ENCODE measurements around the gene PEPD.

Gene PEPD

GRCh38 chr19:33418871-33419787, 102.5 kb downstream of the PEPD start:
- DNase-seq, result no peak

DNA sequence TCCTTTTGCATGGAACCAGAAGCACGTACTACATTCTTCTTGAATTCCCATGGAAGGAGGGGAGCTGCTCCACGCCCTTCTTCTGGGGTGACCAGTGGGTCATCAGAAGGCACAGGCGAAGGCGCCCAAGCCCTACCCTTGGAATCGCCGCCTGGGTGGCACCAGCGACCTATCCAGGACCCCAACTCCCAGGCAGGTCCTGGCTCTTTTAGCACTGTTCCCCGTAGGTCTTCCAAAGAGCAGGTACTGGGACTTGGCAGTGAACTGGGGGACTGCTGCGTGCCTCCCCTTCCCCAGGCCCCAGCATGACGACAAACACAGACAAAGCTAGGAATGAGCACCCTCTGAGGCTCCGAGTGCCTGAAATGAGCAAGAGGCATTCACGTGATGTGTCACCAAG, 103.1 kb downstream of the PEPD start:
- DNase-seq, result no peak

- DNase-seq, result no peak
Measured at GRCh38 chr19:33417751-33418150, 103.8 kb downstream of the PEPD start.

DNA sequence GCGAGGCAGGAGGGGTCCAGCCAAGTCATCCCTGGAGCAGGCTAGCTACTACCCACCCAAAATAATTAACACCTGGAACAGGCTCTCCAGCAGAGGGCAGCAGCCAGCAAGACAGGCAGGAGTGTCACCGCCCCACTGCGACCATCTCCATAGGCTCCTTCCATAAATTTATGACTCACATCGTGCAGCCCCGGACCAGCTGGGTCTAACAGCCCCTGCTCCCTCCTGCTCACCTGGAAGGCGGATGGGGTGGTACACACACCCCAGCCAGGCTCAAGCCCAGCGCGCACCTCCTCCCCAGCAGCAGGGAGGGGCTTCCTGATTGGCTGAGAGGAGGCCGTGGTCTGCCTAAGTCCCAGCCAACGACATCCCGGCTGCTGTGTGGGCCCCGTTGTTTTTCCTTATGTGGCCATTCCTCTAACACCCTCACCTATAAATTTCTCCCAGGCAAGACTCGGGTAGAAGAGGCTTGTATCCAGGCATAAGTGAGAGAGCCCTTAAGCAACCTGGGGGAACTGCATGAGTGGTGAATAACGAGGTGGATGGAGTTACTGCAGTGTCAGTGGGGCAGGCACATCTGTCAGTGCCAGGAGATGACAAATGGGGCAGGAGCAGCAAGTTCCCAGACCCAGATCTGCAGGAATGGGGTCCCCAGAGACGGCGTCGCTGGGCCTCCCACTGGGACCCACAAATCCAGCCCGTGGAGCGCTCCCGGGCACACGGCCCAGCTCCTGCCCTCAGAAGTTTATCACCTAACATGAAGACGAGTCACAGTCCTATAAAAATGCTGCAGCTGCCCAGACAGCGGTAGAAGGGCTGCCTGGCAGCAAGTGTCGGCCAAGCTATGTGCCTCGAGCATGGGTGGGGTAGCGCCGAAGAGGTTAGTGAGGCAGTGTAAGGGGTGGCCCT, 105.0 kb downstream of the PEPD start:
- DNase-seq, result peak; percentile 81

- DNase-seq, result no peak
Measured at GRCh38 chr19:33414667-33415605, 106.7 kb downstream of the PEPD start.

DNA sequence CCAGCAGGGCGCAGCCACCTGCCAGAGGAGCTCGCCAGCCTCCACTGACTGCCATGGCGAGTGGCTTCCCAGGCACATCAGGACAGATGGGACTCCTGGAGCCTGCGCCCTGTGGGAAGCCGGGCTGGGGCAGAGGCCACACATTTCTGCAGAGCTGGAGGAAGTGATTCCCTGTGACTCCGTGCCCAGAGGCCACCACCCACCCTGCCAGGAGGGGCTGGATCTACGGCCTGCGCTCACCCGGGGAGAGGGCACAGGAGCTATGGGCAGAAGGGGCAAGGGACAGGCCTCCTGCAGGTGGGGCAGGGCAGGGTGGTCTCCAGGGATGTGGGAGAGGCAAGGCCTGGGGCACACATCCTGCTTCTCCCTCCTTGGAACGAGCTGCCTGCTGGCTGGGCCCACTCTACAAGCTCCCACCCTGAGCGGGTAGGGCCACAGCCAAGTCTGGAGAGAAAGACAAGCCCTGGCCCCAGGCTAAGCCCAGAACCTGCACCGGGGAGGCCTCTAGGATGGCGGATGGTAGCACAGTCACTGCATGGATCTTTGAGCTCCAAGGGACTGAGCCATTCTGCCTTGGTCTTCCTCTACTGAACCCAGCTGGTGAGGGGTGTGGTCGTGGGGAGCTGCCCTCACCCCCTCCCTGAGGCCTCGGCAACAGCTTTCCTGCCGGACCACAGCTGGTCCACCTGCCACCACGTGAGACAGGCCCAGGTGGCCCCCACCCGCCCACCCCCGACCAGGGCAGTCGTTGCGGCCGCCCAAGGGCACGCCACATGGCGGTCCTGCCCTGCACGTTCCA, 107.5 kb downstream of the PEPD start:
- no peak for DNase-seq

DNA sequence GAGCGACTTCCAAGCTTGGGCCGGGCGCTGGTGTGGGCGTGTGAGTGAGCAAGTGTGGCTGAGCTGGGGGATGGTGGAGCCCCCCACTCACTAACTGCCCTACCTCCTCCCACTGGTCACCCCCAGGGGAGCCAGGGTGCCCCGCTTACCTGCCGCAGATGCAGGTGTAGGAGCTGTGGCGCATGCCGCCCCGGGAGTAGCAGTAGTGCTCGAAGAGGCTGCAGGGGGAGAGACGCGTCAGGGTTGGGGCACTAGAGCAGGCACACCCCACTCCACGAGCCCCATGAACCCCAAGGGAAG, 108.2 kb downstream of the PEPD start:
- no peak for DNase-seq

DNA sequence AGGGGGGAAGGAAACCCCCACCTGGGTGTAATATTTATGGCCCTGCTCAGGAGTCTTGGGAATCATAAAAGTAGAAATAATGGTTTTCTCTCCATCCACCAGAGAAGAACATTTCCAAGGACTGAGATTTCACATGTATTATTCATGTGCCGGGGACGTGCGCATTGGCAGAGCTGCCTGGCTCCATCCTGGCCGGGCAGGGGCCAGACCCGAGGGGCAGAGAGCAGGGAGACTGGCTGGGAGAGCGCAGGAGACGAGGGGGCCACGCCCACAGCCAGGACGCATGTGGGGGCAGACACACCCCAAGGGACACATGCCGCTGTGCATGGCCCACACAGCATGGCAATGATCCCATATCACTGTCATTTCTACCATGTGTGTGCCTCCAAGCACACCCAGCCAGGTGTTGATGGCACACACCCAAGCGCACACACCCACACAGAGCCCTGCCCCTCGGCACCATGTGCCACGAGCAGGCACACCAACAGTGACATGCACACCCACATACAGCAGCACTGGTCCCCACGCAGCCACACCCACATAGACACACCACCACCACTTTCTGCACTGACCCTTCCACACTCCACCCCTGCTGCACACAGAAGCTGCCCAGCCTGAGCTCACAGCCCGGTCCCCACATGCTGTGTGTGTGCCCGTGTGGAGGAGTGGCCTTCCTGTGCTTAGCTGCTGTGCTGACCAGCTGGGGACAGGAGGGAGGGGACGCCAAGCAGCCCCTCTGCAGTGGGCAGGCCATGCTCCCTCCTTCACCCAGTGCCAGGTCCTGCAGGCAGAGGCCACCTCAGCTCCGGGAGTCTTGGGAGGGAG, 108.8 kb downstream of the PEPD start:
- DNase-seq, result no peak

GRCh38 chr19:33411621-33412180, 109.9 kb downstream of the PEPD start:
- DNase-seq, result no peak

DNA sequence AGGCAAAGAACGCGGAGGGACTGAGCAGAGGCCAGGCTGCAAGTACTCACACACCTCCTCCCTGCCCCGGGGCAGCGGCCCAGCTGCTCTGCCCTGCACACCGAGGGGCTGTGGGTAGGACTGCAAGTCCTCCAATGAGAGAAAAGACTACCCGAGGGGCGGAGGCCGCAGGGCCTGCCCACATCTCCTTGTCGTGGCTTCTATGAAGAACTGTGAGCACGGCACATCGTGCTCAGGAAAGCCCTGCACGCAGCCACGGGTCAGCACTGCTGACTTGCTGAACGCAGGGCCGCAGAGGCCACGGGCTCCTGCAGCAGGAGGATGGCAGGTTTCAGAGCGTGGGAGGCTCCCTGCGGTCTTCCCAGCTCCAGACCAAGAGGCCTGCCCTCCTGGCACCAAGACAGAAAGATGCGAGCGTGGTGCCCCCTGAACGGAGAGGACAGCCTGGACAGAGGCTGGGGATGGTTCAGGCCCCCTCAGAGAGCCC, 110.6 kb downstream of the PEPD start:
- DNase-seq, result no peak

DNA sequence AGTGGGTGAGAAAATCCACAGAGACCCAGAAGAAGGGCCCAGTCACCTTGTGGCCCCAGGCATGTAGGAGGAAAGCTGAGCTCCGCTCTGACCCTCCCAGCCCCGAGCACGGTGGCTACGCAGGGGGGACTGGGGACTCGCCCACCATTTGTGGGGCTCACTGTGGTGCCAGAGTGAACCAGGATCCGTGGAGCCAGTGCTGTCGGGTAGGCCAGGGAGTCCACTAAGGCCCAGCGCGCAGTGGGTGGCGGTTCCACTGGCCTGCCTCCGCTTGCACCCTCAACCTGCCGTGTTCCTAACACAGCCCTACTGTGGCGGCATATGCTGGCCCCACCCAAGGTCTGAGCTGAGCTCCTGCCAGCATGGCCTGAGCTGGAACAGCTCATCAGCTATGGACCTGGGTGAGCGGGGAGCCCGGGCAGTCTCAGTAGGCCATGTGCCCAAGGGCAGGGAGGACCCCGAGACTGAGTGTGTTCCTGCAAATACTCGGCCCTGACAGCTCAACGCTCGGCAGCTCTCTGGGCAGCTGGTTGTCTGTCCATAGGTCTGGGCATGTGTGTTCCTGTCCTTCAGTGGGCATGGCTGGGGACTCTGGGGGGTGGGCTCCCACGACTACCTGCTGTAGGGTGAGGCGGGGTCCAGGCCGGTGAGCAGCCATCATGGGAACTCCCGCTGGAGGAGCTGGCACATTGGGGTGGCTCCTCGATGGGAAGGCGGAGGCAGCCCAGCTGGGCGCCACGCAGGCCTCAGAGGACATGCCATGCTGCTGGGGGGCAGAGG, 111.5 kb downstream of the PEPD start:
- DNase-seq, result no peak

GRCh38 chr19:33408538-33409434, 112.8 kb downstream of the PEPD start:
- no peak for DNase-seq

- DNase-seq, result no peak
Measured at GRCh38 chr19:33408116-33408515, 113.5 kb downstream of the PEPD start.

DNA sequence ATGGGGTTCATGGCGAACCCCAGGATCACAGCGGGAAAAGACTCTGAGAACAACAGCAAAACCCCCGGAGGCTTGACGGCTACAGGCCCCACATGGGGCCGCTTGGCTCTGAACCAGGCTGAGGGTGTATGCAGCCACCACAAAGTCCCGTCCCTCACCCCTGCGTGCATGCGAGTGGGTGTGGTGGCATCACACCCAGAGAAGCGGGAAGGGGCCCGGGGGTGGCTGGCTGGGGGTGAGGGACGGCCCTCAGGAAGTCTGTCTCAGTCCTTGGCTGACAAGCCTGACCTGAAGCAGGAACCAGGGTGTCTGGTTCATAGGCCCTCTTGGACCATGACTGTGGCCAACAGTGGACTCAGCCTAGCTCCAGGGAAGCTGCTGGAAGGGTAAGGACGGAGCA, 113.9 kb downstream of the PEPD start:
- no peak for DNase-seq

- DNase-seq, result no peak
Measured at GRCh38 chr19:33407140-33407551, 114.4 kb downstream of the PEPD start.

DNA sequence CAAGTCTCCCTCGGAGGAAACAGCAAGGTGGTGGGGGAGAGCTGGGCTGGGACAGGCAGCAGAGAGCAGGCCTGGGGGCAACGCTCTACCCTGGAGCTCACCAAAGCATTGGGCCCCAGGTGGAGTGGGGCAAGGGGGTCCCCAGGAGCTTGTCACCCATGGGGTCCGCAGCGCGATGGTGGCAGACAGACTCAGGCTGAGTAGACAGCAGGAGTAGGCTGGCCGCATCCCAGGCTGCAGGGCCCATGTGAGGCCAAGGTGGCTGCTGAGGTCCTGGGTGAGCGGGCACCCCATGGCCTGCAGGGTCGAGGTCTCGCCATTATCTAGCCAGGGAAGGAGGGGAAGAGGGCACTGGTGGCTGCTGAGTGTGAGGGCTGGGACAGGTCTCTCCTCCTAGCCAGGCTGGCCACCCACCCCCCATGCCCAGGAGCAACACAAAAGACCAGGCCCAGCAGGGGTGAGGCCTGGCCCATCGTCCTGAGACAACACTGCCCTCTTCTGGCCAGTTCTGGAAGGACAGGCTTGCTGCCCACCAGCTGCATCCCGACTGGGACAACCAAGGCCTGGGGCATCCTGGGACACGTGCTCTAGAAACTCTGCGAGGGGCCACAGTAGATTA, 115.0 kb downstream of the PEPD start:
- peak; percentile 30 for DNase-seq

DNA sequence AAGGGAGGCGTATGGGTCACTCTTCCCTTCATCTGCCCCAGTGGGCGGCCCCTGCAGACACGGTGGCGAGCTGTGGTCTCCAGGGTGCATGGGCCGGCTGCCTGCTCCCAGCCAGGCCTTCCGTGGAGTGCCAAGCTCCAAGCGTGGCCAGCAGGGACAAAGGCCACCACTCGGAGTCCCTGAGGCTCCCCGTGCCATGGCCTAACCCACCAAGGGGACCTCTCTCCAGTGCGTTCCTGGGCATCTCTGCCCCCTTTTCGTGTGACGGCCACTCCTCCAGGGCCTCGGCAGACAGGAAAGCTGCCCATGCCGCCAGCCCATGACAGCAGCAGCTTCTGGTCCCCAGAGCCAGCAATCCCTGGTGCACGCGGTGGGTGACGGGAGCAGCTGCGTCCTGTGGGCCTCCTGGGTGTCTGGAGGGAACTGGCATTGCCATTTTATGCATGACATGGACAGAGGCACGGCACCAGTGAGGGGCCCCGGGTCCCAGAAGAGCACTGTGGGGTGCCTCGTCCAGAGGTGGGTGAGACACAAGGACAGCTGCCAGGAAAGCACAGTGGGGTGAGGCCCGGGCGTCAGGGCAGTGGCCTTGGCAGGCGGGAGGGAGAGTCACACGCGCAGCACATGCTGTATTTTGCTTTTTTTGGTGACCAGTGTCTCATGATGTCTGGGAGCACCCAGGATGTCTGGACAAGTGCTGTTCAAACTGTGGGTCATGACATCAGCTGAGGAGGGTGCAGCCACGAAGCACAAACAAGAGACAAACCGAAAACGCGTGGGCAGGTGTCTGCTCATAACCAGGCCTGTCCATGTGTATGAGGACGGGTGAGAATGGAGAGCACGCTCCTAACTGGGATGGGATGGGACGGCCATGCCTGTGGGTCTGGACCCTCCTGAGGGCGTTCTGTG, 115.8 kb downstream of the PEPD start:
- no peak for DNase-seq

All from DMS79 treated with DMSO at 0.1 percent for 48 hours (cell line).